ENCODE results near the gene ELMOD3. TPM values are rescaled to one million over a fixed set of nuclear protein-coding genes. Genes with fewer than 3 reads are reported as not detected.
"Not testable (repeated sequence)": the region's sequence is repeated elsewhere in the genome, so short reads cannot be mapped to it uniquely, and the experiment has no call there.

Gene ELMOD3
- total RNA-seq, 2 donors from 2014 or later = 20.0 to 23.2 TPM

GRCh38 chr2:85323988-85324367, 30.6 kb upstream of the ELMOD3 start:
- H3K27ac Mint-ChIP-seq = peak overlapping the region; percentile 99

GRCh38 chr2:85324639-85325465, 29.7 kb upstream of the ELMOD3 start:
- Mint-ChIP-seq H3K27ac (peak overlapping the region; percentile 99), H3K4me3 (peak overlapping the region; percentile 99), H3K27me3 (no peaks in the 10 kb centered on the region), H3K36me3 (ENCODE audit: low read depth) (peaks cover 28% of the 10 kb centered on the region), H3K4me1 (peaks cover 69% of the 10 kb centered on the region)
- H3K9me3 ChIP-seq (ENCODE audit: control insufficient read depth, low read length, poor library complexity, severe bottlenecking) = no peaks in the 10 kb centered on the region
- DNase-seq = no peak
- ATAC-seq = no peak

More at GRCh38 chr2:85323988-85324367, 30.6 kb upstream of the ELMOD3 start:
- Mint-ChIP-seq H3K36me3 (ENCODE audit: low read depth) (peaks cover 31% of the 10 kb centered on the region), H3K4me3 (peak overlapping the region; percentile 99), H3K4me1 (peaks cover 72% of the 10 kb centered on the region)
- ATAC-seq; H3K27me3 Mint-ChIP-seq; DNase-seq; H3K9me3 ChIP-seq (ENCODE audit: control insufficient read depth, low read length, poor library complexity, severe bottlenecking): not testable (repeated sequence)

- ATAC-seq (no peak), DNase-seq (no peak)
- Mint-ChIP-seq H3K27ac (peak overlapping the region; percentile 99), H3K4me1 (peaks cover 63% of the 10 kb centered on the region), H3K36me3 (ENCODE audit: low read depth) (peaks cover 23% of the 10 kb centered on the region), H3K4me3 (peak overlapping the region; percentile 99), H3K27me3 (no peaks in the 10 kb centered on the region)
- no peaks in the 10 kb centered on the region for H3K9me3 ChIP-seq (ENCODE audit: control insufficient read depth, low read length, poor library complexity, severe bottlenecking)
Measured at GRCh38 chr2:85325466-85325811, 29.1 kb upstream of the ELMOD3 start.

GRCh38 chr2:85326406-85327159, 28.0 kb upstream of the ELMOD3 start:
- Mint-ChIP-seq H3K27ac (peak overlapping the region; percentile 99), H3K4me3 (peak overlapping the region; percentile 99), H3K36me3 (ENCODE audit: low read depth) (peaks cover 18% of the 10 kb centered on the region), H3K4me1 (peaks cover 53% of the 10 kb centered on the region), H3K27me3 (no peaks in the 10 kb centered on the region)
- peak in 2 of 3 donors; percentile 16 to 36 for DNase-seq
- ATAC-seq = peak; percentile 39
- H3K9me3 ChIP-seq (ENCODE audit: control insufficient read depth, low read length, poor library complexity, severe bottlenecking) = no peaks in the 10 kb centered on the region

GRCh38 chr2:85327160-85327821, 27.3 kb upstream of the ELMOD3 start:
- Mint-ChIP-seq H3K27ac (peak overlapping the region; percentile 99), H3K4me1 (peaks cover 46% of the 10 kb centered on the region), H3K36me3 (ENCODE audit: low read depth) (peaks cover 18% of the 10 kb centered on the region), H3K4me3 (peak overlapping the region; percentile 99), H3K27me3 (no peaks in the 10 kb centered on the region)
- no peaks in the 10 kb centered on the region for H3K9me3 ChIP-seq (ENCODE audit: control insufficient read depth, low read length, poor library complexity, severe bottlenecking)
- DNase-seq (peak; percentile 25 to 38 (median 26)), ATAC-seq (peak; percentile 24)

GRCh38 chr2:85327822-85328617, 26.5 kb upstream of the ELMOD3 start, which contains the start of gene TGOLN2:
TSS of gene TGOLN2 (minus strand) at chr2:85327989. CDS start at chr2:85327962, 27 bp downstream.
- Mint-ChIP-seq H3K4me1 (peaks cover 39% of the 10 kb centered on the region), H3K36me3 (ENCODE audit: low read depth) (peaks cover 18% of the 10 kb centered on the region), H3K4me3 (peak within 1 kb of the TSS; percentile 99), H3K27me3 (no peaks in the 10 kb centered on the region), H3K27ac (peak within 1 kb of the TSS; percentile 99)
- no peaks in the 10 kb centered on the region for H3K9me3 ChIP-seq (ENCODE audit: control insufficient read depth, low read length, poor library complexity, severe bottlenecking)
- DNase-seq (peak; percentile 89 to 93 (median 90)), ATAC-seq (peak; percentile 89)

GRCh38 chr2:85329181-85329651, 25.4 kb upstream of the ELMOD3 start:
- peaks cover 32% of the 10 kb centered on the region for H3K4me1 Mint-ChIP-seq
- peak overlapping the region; percentile 99 for H3K27ac Mint-ChIP-seq
- H3K27me3 Mint-ChIP-seq = no peaks in the 10 kb centered on the region
- peak overlapping the region; percentile 43 for H3K4me3 Mint-ChIP-seq
- H3K9me3 ChIP-seq (ENCODE audit: control insufficient read depth, low read length, poor library complexity, severe bottlenecking) = no peaks in the 10 kb centered on the region
- no peak for ATAC-seq
- H3K36me3 Mint-ChIP-seq (ENCODE audit: low read depth) = peaks cover 13% of the 10 kb centered on the region
- DNase-seq = no peak

GRCh38 chr2:85329701-85330100, 24.9 kb upstream of the ELMOD3 start:
- not testable (repeated sequence) for H3K9me3 ChIP-seq (ENCODE audit: control insufficient read depth, low read length, poor library complexity, severe bottlenecking); H3K27me3 Mint-ChIP-seq; H3K27ac Mint-ChIP-seq; DNase-seq; ATAC-seq
- Mint-ChIP-seq H3K4me3 (peak overlapping the region; percentile 43), H3K4me1 (peaks cover 32% of the 10 kb centered on the region), H3K36me3 (ENCODE audit: low read depth) (peaks cover 13% of the 10 kb centered on the region)

GRCh38 chr2:85330839-85331636, 23.5 kb upstream of the ELMOD3 start:
- H3K36me3 Mint-ChIP-seq (ENCODE audit: low read depth) = peaks cover 10% of the 10 kb centered on the region
- no peak for ATAC-seq
- H3K9me3 ChIP-seq (ENCODE audit: control insufficient read depth, low read length, poor library complexity, severe bottlenecking) = no peaks in the 10 kb centered on the region
- H3K4me1 Mint-ChIP-seq = peaks cover 22% of the 10 kb centered on the region
- H3K4me3 Mint-ChIP-seq = peak overlapping the region; percentile 50
- H3K27me3 Mint-ChIP-seq = no peaks in the 10 kb centered on the region
- DNase-seq = no peak
- H3K27ac Mint-ChIP-seq = peak overlapping the region; percentile 41

- not testable (repeated sequence) for H3K4me3 Mint-ChIP-seq; ATAC-seq; H3K27me3 Mint-ChIP-seq; DNase-seq; H3K27ac Mint-ChIP-seq; H3K9me3 ChIP-seq (ENCODE audit: control insufficient read depth, low read length, poor library complexity, severe bottlenecking); H3K4me1 Mint-ChIP-seq; H3K36me3 Mint-ChIP-seq (ENCODE audit: low read depth)
Measured at GRCh38 chr2:85333877-85334276, 20.7 kb upstream of the ELMOD3 start.

- no peaks in the 10 kb centered on the region for H3K4me1 Mint-ChIP-seq
- no peaks in the 10 kb centered on the region for H3K27me3 Mint-ChIP-seq
- ATAC-seq (no peak), DNase-seq (no peak)
- H3K27ac Mint-ChIP-seq = no peak overlapping the region
- no peaks in the 10 kb centered on the region for H3K36me3 Mint-ChIP-seq (ENCODE audit: low read depth)
- no peak overlapping the region for H3K4me3 Mint-ChIP-seq
- no peaks in the 10 kb centered on the region for H3K9me3 ChIP-seq (ENCODE audit: control insufficient read depth, low read length, poor library complexity, severe bottlenecking)
Measured at GRCh38 chr2:85334928-85335327, 19.6 kb upstream of the ELMOD3 start.

All from T-helper 17 cell (primary cell).